Activated T-cell treated with anti-CD3 and anti-CD28 coated beads for 1 hour (primary cell): Measurements from ENCODE around the gene CEP250.

ENCODE experiments used
- DNase-seq: peaks from one replicate; pipeline ENCODE4 v3.0.0-alpha.2; 2020; ENCODE audit warnings: low read depth

The CEP250 gene

GRCh38 chr20:35561268-35561667, 105.9 kb downstream of the CEP250 start:
- no peak for DNase-seq

DNA sequence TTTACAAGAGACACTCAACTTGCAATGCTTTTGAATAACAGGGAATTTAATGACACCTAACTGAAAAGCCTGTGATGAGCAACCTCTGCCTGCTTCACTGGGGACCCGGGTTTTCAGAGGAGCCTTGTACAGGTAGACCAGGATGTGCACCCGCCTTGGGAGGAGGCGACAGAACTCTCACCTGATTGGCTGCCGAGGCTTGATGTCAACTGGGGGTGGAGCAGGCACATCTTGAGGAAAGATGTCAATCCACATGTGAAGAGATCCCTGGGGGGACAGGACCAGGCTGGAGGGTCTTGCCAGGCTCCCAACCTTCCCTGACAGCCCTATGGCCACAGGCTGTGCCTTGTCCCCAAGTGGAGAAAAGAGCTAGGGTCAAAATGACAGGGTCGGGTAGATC, 106.3 kb downstream of the CEP250 start:
- no peak for DNase-seq

DNA sequence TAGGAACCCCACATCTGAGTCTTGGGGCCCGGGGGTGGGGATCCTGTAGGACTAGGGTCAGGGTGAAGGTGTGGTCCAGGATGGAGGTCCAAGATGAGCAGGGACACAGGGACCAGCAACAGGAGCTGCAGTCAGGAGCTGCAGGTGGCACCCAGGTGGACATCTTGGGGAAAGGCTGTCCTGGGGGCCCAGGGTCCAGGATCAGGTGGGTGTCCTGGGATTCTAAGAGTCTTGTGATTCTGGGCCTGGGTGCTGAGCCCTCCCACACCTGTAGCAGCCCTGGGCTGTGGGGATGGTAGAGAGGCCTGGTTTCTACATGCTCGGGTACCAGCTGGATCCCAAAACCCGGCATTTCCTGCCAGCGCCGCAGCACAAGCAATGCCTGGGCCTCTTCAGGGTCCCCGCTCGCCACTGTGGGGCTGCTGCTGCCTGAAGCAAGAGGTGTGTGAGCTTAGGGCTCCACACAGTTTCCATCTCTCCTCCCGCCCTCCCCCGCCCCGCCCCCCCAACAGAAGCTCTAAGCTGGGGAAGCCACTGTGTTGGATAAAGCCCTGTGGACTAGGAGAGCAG, 107.2 kb downstream of the CEP250 start:
- no peak for DNase-seq

GRCh38 chr20:35563834-35564233, 108.4 kb downstream of the CEP250 start:
- no peak for DNase-seq

DNA sequence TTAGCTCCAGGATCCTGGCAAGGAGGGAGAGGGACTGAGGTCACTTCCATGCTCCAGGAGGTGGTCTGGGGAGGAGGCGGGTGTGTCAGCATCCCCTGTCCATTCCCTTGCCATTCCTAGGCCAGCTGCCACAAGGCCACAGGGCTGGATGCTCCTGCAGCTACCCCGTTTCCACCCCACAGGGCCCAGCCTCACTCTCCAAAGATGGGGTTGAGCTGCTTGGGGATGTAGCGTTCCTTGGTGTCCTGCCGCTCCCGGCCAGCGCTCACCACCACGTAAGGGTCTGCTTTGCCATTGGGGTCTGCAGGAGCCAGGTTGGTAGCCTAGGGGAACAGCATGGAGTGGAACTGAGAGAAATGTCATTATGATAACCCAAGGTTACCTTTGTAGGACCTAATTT, 109.5 kb downstream of the CEP250 start:
- DNase-seq: no peak

GRCh38 chr20:35568645-35569044, 113.2 kb downstream of the CEP250 start:
- no peak for DNase-seq
